ENCODE measurements around the gene MSH2. TPM values are rescaled to one million over a fixed set of nuclear protein-coding genes. Genes with fewer than 3 reads are reported as not detected.

MSH2 gene
- total RNA-seq, 1 donor from 2014 or later: 16.0 TPM

- Histone ChIP-seq H3K27ac (ENCODE audit: low read depth, low read length) (no peak overlapping the region), H4K20me1 (ENCODE audit: insufficient read depth, low read length) (no peaks in the 10 kb centered on the region), H3K4me3 (ENCODE audit: insufficient read depth, low read depth, low read length) (no peak overlapping the region), H3K9ac (ENCODE audit: low read length) (no peak overlapping the region), H2AFZ (ENCODE audit: low read depth, low read length) (no peak overlapping the region), H3K27me3 (ENCODE audit: insufficient read depth, low read length) (no peaks in the 10 kb centered on the region), H3K4me1 (ENCODE audit: insufficient read depth, low read length) (peaks cover 10% of the 10 kb centered on the region), H3K4me2 (ENCODE audit: low read length) (no peak overlapping the region), H3K79me2 (ENCODE audit: insufficient read depth, low read length) (no peaks in the 10 kb centered on the region), H3K36me3 (ENCODE audit: insufficient read depth, low read length) (peaks cover 7% of the 10 kb centered on the region), H3K9me3 (ENCODE audit: insufficient read depth, low read depth, low read length) (no peaks in the 10 kb centered on the region)
- H3K9me3 Mint-ChIP-seq (ENCODE audit: unreplicated experiment): no peaks in the 10 kb centered on the region
- TF ChIP-seq CTCF (IDR thresholded peaks at IDR 0.05; ENCODE audit: insufficient read depth, low read depth, low read length) (no peak), EZH2 (IDR thresholded peaks at IDR 0.05; ENCODE audit: insufficient read depth, low read length) (no peak)
- H3K4me1 Mint-ChIP-seq (ENCODE audit: low read depth, unreplicated experiment): peaks cover 5% of the 10 kb centered on the region
- H3K27me3 Mint-ChIP-seq (ENCODE audit: low read depth, unreplicated experiment): no peaks in the 10 kb centered on the region
- H3K27ac Mint-ChIP-seq (ENCODE audit: unreplicated experiment): no peak overlapping the region
- no peak for FAIRE-seq
- no peak overlapping the region for H3K4me3 Mint-ChIP-seq (ENCODE audit: unreplicated experiment)
- peaks cover 6% of the 10 kb centered on the region for H3K36me3 Mint-ChIP-seq (ENCODE audit: low read depth, unreplicated experiment)
- no peak for DNase-seq (ENCODE audit: low read depth)
Measured at GRCh38 chr2:47485751-47486300, 82.9 kb downstream of the MSH2 start.

GRCh38 chr2:47486841-47487497 is 84.0 kb downstream of the MSH2 start:
- Histone ChIP-seq H3K4me1 (ENCODE audit: insufficient read depth, low read length) (peaks cover 10% of the 10 kb centered on the region), H2AFZ (ENCODE audit: low read depth, low read length) (no peak overlapping the region), H3K27me3 (ENCODE audit: insufficient read depth, low read length) (no peaks in the 10 kb centered on the region), H3K4me2 (ENCODE audit: low read length) (no peak overlapping the region), H3K4me3 (ENCODE audit: insufficient read depth, low read depth, low read length) (no peak overlapping the region), H3K79me2 (ENCODE audit: insufficient read depth, low read length) (no peaks in the 10 kb centered on the region), H3K9me3 (ENCODE audit: insufficient read depth, low read depth, low read length) (no peaks in the 10 kb centered on the region), H3K9ac (ENCODE audit: low read length) (no peak overlapping the region), H3K36me3 (ENCODE audit: insufficient read depth, low read length) (peaks cover 6% of the 10 kb centered on the region), H4K20me1 (ENCODE audit: insufficient read depth, low read length) (no peaks in the 10 kb centered on the region), H3K27ac (ENCODE audit: low read depth, low read length) (no peak overlapping the region)
- Mint-ChIP-seq H3K36me3 (ENCODE audit: low read depth, unreplicated experiment) (peaks cover 6% of the 10 kb centered on the region), H3K4me3 (ENCODE audit: unreplicated experiment) (no peak overlapping the region), H3K27ac (ENCODE audit: unreplicated experiment) (no peak overlapping the region), H3K27me3 (ENCODE audit: low read depth, unreplicated experiment) (no peaks in the 10 kb centered on the region), H3K4me1 (ENCODE audit: low read depth, unreplicated experiment) (peaks cover 5% of the 10 kb centered on the region), H3K9me3 (ENCODE audit: unreplicated experiment) (no peaks in the 10 kb centered on the region)
- DNase-seq (ENCODE audit: low read depth) (no peak), FAIRE-seq (no peak)
- TF ChIP-seq EZH2 (IDR thresholded peaks at IDR 0.05; ENCODE audit: insufficient read depth, low read length) (no peak), CTCF (IDR thresholded peaks at IDR 0.05; ENCODE audit: insufficient read depth, low read depth, low read length) (no peak)

- TF ChIP-seq CTCF (IDR thresholded peaks at IDR 0.05; ENCODE audit: insufficient read depth, low read depth, low read length) (no peak), EZH2 (IDR thresholded peaks at IDR 0.05; ENCODE audit: insufficient read depth, low read length) (no peak)
- Histone ChIP-seq H3K9ac (ENCODE audit: low read length) (no peak overlapping the region), H3K4me3 (ENCODE audit: insufficient read depth, low read depth, low read length) (no peak overlapping the region), H3K27me3 (ENCODE audit: insufficient read depth, low read length) (no peaks in the 10 kb centered on the region), H3K27ac (ENCODE audit: low read depth, low read length) (no peak overlapping the region), H3K4me1 (ENCODE audit: insufficient read depth, low read length) (peaks cover 10% of the 10 kb centered on the region), H3K79me2 (ENCODE audit: insufficient read depth, low read length) (no peaks in the 10 kb centered on the region), H3K4me2 (ENCODE audit: low read length) (no peak overlapping the region), H2AFZ (ENCODE audit: low read depth, low read length) (no peak overlapping the region), H4K20me1 (ENCODE audit: insufficient read depth, low read length) (no peaks in the 10 kb centered on the region), H3K36me3 (ENCODE audit: insufficient read depth, low read length) (peaks cover 6% of the 10 kb centered on the region), H3K9me3 (ENCODE audit: insufficient read depth, low read depth, low read length) (no peaks in the 10 kb centered on the region)
- H3K27me3 Mint-ChIP-seq (ENCODE audit: low read depth, unreplicated experiment): no peaks in the 10 kb centered on the region
- peaks cover 1% of the 10 kb centered on the region for H3K9me3 Mint-ChIP-seq (ENCODE audit: unreplicated experiment)
- peaks cover 5% of the 10 kb centered on the region for H3K4me1 Mint-ChIP-seq (ENCODE audit: low read depth, unreplicated experiment)
- FAIRE-seq: no peak
- H3K4me3 Mint-ChIP-seq (ENCODE audit: unreplicated experiment): no peak overlapping the region
- DNase-seq (ENCODE audit: low read depth): no peak
- H3K36me3 Mint-ChIP-seq (ENCODE audit: low read depth, unreplicated experiment): peaks cover 6% of the 10 kb centered on the region
- H3K27ac Mint-ChIP-seq (ENCODE audit: unreplicated experiment): no peak overlapping the region
Measured at GRCh38 chr2:47487498-47487875, 84.5 kb downstream of the MSH2 start.

All from astrocyte (in vitro differentiated cells and primary cell).